ENCODE measurements around the gene ACSBG1.

The ACSBG1 gene

GRCh38 chr15:78232951-78233350 lies 1.4 kb downstream of the ACSBG1 start:
- Histone ChIP-seq H2AFZ (ENCODE audit: low read length) (no peak overlapping the region), H3K79me2 (ENCODE audit: low read length) (no peaks in the 10 kb centered on the region), H3K27me3 (replicated peaks; ENCODE audit: insufficient read depth, low read length) (peaks cover 62% of the 10 kb centered on the region), H3K4me1 (ENCODE audit: low read length) (peaks cover 3% of the 10 kb centered on the region; the same call in 1 of the 2 replicates), H4K20me1 (ENCODE audit: insufficient read depth, low read length) (no peaks in the 10 kb centered on the region), H3K9me3 (replicated peaks; ENCODE audit: insufficient read depth, low read length) (no peaks in the 10 kb centered on the region), H3K4me2 (ENCODE audit: low read depth, low read length) (no peak overlapping the region), H3K27ac (ENCODE audit: low read length) (no peak overlapping the region), H3K4me3 (ENCODE audit: low read length) (no peak overlapping the region), H3K36me3 (replicated peaks; ENCODE audit: insufficient read depth, low read length) (no peaks in the 10 kb centered on the region), H3F3A (ENCODE audit: insufficient read depth, low read length) (no peaks in the 10 kb centered on the region), H3K9me2 (replicated peaks; ENCODE audit: insufficient read depth, low read length) (no peaks in the 10 kb centered on the region), H3K9ac (ENCODE audit: low read length) (no peak overlapping the region)
- no peak for DNase-seq
- TF ChIP-seq CTCF (IDR thresholded peaks at IDR 0.05; ENCODE audit: low read length), result no peak
- no peak for TF ChIP-seq EZH2 (optimal IDR thresholded peaks at IDR 0.05; ENCODE audit: low read depth, low read length)
- TF ChIP-seq EZH2phosphoT487 (IDR thresholded peaks at IDR 0.05; ENCODE audit: low read length), result no peak

- Histone ChIP-seq H3K4me2 (ENCODE audit: low read depth, low read length) (no peak overlapping the region), H3K9ac (ENCODE audit: low read length) (no peak overlapping the region), H3K27me3 (replicated peaks; ENCODE audit: insufficient read depth, low read length) (peaks cover 31% of the 10 kb centered on the region), H3K4me3 (ENCODE audit: low read length) (no peak overlapping the region), H3K27ac (ENCODE audit: low read length) (no peak overlapping the region), H2AFZ (ENCODE audit: low read length) (no peak overlapping the region), H4K20me1 (ENCODE audit: insufficient read depth, low read length) (no peaks in the 10 kb centered on the region), H3K9me2 (replicated peaks; ENCODE audit: insufficient read depth, low read length) (no peaks in the 10 kb centered on the region), H3K36me3 (replicated peaks; ENCODE audit: insufficient read depth, low read length) (no peaks in the 10 kb centered on the region), H3K4me1 (ENCODE audit: low read length) (peaks cover under 1% of the 10 kb centered on the region; the same call in 1 of the 2 replicates), H3K9me3 (replicated peaks; ENCODE audit: insufficient read depth, low read length) (no peaks in the 10 kb centered on the region), H3K79me2 (ENCODE audit: low read length) (no peaks in the 10 kb centered on the region), H3F3A (ENCODE audit: insufficient read depth, low read length) (no peaks in the 10 kb centered on the region)
- no peak for DNase-seq
- no peak for TF ChIP-seq EZH2 (optimal IDR thresholded peaks at IDR 0.05; ENCODE audit: low read depth, low read length)
Measured at GRCh38 chr15:78229431-78230406, 4.6 kb downstream of the ACSBG1 start.

- Histone ChIP-seq H4K20me1 (ENCODE audit: insufficient read depth, low read length) (no peaks in the 10 kb centered on the region), H3K79me2 (ENCODE audit: low read length) (no peaks in the 10 kb centered on the region), H3K27me3 (replicated peaks; ENCODE audit: insufficient read depth, low read length) (peaks cover 19% of the 10 kb centered on the region), H3K4me3 (ENCODE audit: low read length) (no peak overlapping the region), H2AFZ (ENCODE audit: low read length) (no peak overlapping the region), H3K27ac (ENCODE audit: low read length) (no peak overlapping the region), H3K9me3 (replicated peaks; ENCODE audit: insufficient read depth, low read length) (no peaks in the 10 kb centered on the region), H3K4me1 (ENCODE audit: low read length) (peaks cover 9% of the 10 kb centered on the region), H3K36me3 (replicated peaks; ENCODE audit: insufficient read depth, low read length) (no peaks in the 10 kb centered on the region), H3F3A (ENCODE audit: insufficient read depth, low read length) (no peaks in the 10 kb centered on the region), H3K9ac (ENCODE audit: low read length) (no peak overlapping the region), H3K4me2 (ENCODE audit: low read depth, low read length) (no peak overlapping the region), H3K9me2 (replicated peaks; ENCODE audit: insufficient read depth, low read length) (no peaks in the 10 kb centered on the region)
- TF ChIP-seq CTCF (IDR thresholded peaks at IDR 0.05; ENCODE audit: low read length), result no peak
- no peak for TF ChIP-seq EZH2 (optimal IDR thresholded peaks at IDR 0.05; ENCODE audit: low read depth, low read length)
- no peak for TF ChIP-seq EZH2phosphoT487 (IDR thresholded peaks at IDR 0.05; ENCODE audit: low read length)
- no peak for DNase-seq
Measured at GRCh38 chr15:78228356-78228996, 5.9 kb downstream of the ACSBG1 start.

Data from MM.1S (cell line).